HL-60 (cell line): ENCODE results near the gene SORD.
"Not testable (repeated sequence)": the region's sequence is repeated elsewhere in the genome, so short reads cannot be mapped to it uniquely, and the experiment has no call there.

Experiments
- DNase-seq, 2 experiments: peaks; one replicate each; pipeline ENCODE4 v3.0.0-alpha.2; 2010 to 2020; ENCODE audit warnings: low read depth in 1 of 2, low spot score in 1 of 2
- H3K27ac ChIP-seq: fragments of 250-450 bp; sonication (Bioruptor Pico); replicated peaks from 2 replicates; pipeline ENCODE4 v1.5.1; 2020; ENCODE audit warnings: mild to moderate bottlenecking, moderate library complexity
- H3K27me3 ChIP-seq: fragments of 250-450 bp; sonication (Bioruptor Pico); 2 replicates; pipeline ENCODE4 v1.5.1; 2021; ENCODE audit warnings: mild to moderate bottlenecking, moderate library complexity; ENCODE audit not compliant: insufficient read depth, poor library complexity, severe bottlenecking
- H3K4me3 ChIP-seq: replicated peaks from 2 replicates; pipeline ENCODE4 v1.5.1; 2011; ENCODE audit warnings: mild to moderate bottlenecking, control low read depth, low read length; ENCODE audit not compliant: insufficient read depth
- GABPA ChIP-seq: IDR thresholded peaks from 2 replicates; pipeline ENCODE4 v1.6.1; 2012; ENCODE audit warnings: low read depth
- POLR2AphosphoS5 ChIP-seq: IDR thresholded peaks from 2 replicates; pipeline ENCODE4 v1.6.1; 2012; ENCODE audit warnings: low read depth
- SPI1 ChIP-seq: IDR thresholded peaks from 2 replicates; pipeline ENCODE4 v1.6.1; 2012; ENCODE audit warnings: low read depth, mild to moderate bottlenecking, borderline replicate concordance
- TF ChIP-seq, protein P1 (sequence below): IDR thresholded peaks from 2 replicates; pipeline ENCODE4 v1.6.1; 2012; ENCODE audit warnings: low read depth; ENCODE audit not compliant: insufficient replicate concordance
- TF ChIP-seq, protein P2 (sequence below): IDR thresholded peaks from one replicate; pipeline ENCODE4 v1.5.1; 2011; ENCODE audit warnings: low read length, control low read depth, inconsistent platforms; ENCODE audit not compliant: insufficient read depth

SORD gene

DNA sequence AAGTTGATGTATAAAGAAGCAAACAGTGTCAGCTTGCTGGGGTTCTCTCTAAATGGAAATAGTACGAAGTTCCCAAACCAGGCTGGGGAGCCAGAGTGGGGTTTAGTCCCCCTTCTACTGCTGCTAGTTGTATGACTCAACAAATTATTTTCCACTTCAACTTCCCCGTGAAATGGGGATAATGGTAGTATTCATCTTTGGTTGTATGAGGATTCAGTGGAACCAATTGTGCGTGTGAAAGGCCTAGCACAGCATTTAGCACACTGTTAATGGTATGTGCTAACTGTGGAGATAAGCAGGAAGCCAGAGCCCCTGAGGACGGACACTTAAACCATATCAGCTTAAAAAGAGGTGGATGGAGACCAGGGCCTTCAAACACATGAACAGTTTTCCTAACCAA, 4.2 kb downstream of the SORD start:
- no peak for TF ChIP-seq SPI1
- TF ChIP-seq, protein P1, sequence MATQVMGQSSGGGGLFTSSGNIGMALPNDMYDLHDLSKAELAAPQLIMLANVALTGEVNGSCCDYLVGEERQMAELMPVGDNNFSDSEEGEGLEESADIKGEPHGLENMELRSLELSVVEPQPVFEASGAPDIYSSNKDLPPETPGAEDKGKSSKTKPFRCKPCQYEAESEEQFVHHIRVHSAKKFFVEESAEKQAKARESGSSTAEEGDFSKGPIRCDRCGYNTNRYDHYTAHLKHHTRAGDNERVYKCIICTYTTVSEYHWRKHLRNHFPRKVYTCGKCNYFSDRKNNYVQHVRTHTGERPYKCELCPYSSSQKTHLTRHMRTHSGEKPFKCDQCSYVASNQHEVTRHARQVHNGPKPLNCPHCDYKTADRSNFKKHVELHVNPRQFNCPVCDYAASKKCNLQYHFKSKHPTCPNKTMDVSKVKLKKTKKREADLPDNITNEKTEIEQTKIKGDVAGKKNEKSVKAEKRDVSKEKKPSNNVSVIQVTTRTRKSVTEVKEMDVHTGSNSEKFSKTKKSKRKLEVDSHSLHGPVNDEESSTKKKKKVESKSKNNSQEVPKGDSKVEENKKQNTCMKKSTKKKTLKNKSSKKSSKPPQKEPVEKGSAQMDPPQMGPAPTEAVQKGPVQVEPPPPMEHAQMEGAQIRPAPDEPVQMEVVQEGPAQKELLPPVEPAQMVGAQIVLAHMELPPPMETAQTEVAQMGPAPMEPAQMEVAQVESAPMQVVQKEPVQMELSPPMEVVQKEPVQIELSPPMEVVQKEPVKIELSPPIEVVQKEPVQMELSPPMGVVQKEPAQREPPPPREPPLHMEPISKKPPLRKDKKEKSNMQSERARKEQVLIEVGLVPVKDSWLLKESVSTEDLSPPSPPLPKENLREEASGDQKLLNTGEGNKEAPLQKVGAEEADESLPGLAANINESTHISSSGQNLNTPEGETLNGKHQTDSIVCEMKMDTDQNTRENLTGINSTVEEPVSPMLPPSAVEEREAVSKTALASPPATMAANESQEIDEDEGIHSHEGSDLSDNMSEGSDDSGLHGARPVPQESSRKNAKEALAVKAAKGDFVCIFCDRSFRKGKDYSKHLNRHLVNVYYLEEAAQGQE: no peak
- TF ChIP-seq POLR2AphosphoS5: no peak
- TF ChIP-seq GABPA: no peak
- TF ChIP-seq, protein P2, sequence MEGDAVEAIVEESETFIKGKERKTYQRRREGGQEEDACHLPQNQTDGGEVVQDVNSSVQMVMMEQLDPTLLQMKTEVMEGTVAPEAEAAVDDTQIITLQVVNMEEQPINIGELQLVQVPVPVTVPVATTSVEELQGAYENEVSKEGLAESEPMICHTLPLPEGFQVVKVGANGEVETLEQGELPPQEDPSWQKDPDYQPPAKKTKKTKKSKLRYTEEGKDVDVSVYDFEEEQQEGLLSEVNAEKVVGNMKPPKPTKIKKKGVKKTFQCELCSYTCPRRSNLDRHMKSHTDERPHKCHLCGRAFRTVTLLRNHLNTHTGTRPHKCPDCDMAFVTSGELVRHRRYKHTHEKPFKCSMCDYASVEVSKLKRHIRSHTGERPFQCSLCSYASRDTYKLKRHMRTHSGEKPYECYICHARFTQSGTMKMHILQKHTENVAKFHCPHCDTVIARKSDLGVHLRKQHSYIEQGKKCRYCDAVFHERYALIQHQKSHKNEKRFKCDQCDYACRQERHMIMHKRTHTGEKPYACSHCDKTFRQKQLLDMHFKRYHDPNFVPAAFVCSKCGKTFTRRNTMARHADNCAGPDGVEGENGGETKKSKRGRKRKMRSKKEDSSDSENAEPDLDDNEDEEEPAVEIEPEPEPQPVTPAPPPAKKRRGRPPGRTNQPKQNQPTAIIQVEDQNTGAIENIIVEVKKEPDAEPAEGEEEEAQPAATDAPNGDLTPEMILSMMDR: no peak
- Histone ChIP-seq H3K27me3 (no peaks in the 10 kb centered on the region), H3K27ac (no peak overlapping the region), H3K4me3 (no peak overlapping the region)
- DNase-seq: no peak

DNA sequence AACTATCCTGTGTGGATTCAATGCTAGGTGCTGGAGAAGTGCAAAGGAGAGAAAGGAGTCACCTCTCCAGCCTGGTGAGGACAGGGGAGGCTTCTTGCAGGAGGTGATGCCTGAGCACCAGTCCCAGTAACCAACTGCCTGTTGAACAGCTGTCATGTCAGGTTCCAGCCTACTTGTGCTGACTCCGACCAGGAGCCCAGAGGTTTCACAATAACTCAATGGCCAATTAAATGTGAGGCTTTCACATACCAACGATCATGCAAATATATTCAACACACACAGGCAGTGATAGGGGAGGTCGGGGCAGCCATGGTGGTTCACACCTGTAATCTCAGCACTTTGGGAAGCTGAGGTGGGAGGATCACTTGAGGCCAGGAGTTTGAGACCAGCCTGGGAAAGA, 7.7 kb downstream of the SORD start:
- Histone ChIP-seq H3K27ac (no peak overlapping the region), H3K4me3 (no peak overlapping the region), H3K27me3 (no peaks in the 10 kb centered on the region)
- TF ChIP-seq, protein P1: no peak
- TF ChIP-seq SPI1 (no peak), POLR2AphosphoS5 (no peak), GABPA (no peak)
- TF ChIP-seq, protein P2: no peak
- DNase-seq: no peak

DNA sequence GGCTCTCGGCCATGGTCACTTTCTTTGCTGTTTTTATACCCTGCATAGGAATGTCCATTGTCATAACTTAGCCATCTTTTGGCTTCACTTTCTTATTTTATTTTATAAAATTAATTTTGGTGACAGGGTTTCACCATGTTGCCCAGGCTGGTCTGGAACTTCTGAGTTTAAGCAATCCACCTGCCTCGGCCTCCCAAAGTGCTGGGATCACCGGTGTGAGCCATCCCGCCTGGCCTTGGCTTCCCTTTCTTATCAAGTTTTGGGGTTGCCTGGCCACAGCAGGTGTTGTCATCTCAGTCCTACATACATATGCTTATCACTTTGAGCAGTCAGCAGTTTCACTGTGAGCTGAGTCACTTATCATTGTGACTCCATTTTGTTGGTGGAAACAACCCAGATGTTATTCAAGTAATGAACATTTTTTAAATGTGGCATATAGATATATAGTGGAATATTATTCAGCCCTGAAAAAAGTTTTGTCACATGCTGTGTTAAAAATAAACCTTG, 8.6 kb downstream of the SORD start:
- H3K27ac ChIP-seq, DNase-seq, H3K4me3 ChIP-seq, H3K27me3 ChIP-seq: not testable (repeated sequence)

DNA sequence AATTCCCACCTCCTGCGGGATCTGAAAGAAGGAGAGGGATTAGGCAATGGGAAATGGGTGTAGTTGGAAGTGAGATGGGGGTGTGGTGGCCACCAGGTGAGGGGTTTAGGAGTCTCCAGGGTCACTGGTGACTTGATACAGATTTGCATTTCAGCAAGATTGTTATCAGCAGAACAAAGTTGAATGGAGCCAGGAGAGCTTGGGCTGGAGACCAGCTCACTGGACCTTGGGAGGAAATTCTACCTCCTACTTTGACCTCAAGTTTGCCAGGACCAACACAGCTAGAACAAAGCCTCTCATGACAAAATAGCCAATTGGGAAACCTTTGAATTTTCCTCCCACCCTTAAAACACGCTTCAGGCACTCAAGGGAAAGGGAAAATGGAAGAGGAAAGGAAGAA, 9.5 kb downstream of the SORD start:
- not testable (repeated sequence) for DNase-seq, H3K27ac ChIP-seq, H3K4me3 ChIP-seq, H3K27me3 ChIP-seq

DNA sequence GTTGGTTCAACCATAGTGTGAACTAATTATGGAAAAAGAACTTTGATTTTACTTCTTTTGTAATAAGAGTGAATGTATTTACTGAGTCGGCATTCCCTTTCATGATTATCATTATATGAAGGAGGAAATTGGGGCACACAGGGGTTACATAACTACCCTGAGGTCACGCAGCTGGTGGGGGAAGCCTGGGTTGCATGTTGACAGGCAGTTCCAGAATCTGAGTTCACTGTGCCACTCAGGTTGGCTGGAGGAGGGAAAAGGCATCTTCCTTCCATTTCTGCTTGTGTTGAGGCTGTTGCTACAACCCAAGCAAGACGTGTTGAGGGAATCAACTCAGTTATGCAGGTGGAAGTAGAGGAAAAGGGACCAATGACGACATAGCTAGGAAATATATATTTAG, 11.1 kb downstream of the SORD start:
- peak in 1 of 2 experiments; percentile 53 for DNase-seq
- not testable (repeated sequence) for H3K27ac ChIP-seq, H3K27me3 ChIP-seq, H3K4me3 ChIP-seq

DNA sequence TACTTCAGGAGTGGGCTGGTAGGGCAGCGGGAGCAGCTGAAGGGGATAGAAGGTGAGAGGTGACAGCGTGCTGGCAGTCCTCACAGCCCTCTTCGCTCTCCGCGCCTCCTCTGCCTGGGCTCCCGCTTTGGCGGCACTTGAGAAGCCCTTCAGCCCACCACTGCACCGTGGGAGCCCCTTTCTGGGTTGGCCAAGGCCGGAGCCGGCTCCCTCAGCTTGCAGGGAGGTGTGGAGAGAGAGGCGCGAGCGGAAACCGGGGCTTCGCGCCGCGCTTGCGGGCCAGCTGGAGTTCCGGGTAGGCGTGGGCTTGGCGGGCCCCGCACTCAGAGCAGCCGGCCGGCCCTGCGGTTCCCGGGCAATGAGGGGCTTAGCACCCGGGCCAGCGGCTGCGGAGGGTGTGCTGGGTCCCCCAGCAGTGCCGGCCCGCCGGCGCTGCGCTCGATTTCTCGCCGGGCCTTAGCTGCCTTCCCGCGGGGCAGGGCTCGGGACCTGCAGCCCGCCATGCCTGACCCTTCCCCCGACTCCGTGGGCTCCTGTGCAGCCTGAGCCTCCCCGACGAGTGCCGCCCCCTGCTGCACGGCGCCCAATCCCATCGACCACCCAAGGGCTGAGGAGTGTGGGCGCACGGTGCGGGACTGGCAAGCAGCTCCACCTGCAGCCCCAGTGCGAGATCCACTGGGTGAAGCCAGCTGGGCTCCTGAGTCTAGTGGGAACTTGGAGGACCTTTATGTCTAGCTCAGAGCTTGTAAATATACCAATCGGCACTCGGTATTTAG, 11.8 kb downstream of the SORD start:
- not testable (repeated sequence) for DNase-seq, H3K27me3 ChIP-seq, H3K27ac ChIP-seq, H3K4me3 ChIP-seq
